ENCODE results near the gene GRM2.

The GRM2 gene

GRCh38 chr3:51759203-51759602 is 52.3 kb downstream of the GRM2 start:
- no peaks in the 10 kb centered on the region for H3F3A ChIP-seq (ENCODE audit: insufficient read depth, low read length)
- TF ChIP-seq CTCF (IDR thresholded peaks at IDR 0.05; ENCODE audit: low read length) (no peak), EZH2phosphoT487 (IDR thresholded peaks at IDR 0.05; ENCODE audit: low read length) (no peak), EZH2 (optimal IDR thresholded peaks at IDR 0.05; ENCODE audit: low read depth, low read length) (no peak)
- H3K79me2 ChIP-seq (ENCODE audit: low read length), result no peaks in the 10 kb centered on the region
- no peaks in the 10 kb centered on the region for H3K36me3 ChIP-seq (replicated peaks; ENCODE audit: insufficient read depth, low read length)
- no peaks in the 10 kb centered on the region for H3K9me3 ChIP-seq (replicated peaks; ENCODE audit: insufficient read depth, low read length)
- no peak overlapping the region for H3K9ac ChIP-seq (ENCODE audit: low read length)
- DNase-seq, result no peak
- H3K27me3 ChIP-seq (replicated peaks; ENCODE audit: insufficient read depth, low read length), result no peaks in the 10 kb centered on the region
- no peak overlapping the region for H3K4me2 ChIP-seq (ENCODE audit: low read depth, low read length)
- H2AFZ ChIP-seq (ENCODE audit: low read length), result no peak overlapping the region
- H3K4me1 ChIP-seq (ENCODE audit: low read length), result no peaks in the 10 kb centered on the region
- H3K9me2 ChIP-seq (replicated peaks; ENCODE audit: insufficient read depth, low read length), result no peaks in the 10 kb centered on the region
- H3K4me3 ChIP-seq (ENCODE audit: low read length), result no peak overlapping the region
- H3K27ac ChIP-seq (ENCODE audit: low read length), result no peak overlapping the region
- H4K20me1 ChIP-seq (ENCODE audit: insufficient read depth, low read length), result no peaks in the 10 kb centered on the region

Data from MM.1S (cell line).